ENCODE results near the gene NTMT2.

The NTMT2 gene

DNA sequence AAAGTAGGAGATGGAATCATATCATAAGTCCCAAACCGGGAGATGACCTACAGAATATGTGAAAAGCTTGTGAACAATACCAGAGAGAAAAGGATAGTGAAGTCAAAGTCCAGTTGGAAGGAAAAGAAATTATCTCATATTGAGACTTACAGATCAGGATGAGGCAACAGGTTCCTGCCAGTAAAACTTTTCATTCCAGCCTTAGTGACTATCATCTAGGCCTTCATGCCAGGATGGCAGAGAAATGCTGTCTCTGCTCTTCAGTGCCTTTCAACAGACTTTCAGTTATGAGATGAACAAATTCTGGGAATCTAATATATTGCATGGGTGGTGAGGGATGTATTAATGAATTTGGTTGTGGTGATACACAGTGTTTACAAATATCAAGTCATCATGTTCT, 52.3 kb downstream of the NTMT2 start:
- TF ChIP-seq, protein P1, sequence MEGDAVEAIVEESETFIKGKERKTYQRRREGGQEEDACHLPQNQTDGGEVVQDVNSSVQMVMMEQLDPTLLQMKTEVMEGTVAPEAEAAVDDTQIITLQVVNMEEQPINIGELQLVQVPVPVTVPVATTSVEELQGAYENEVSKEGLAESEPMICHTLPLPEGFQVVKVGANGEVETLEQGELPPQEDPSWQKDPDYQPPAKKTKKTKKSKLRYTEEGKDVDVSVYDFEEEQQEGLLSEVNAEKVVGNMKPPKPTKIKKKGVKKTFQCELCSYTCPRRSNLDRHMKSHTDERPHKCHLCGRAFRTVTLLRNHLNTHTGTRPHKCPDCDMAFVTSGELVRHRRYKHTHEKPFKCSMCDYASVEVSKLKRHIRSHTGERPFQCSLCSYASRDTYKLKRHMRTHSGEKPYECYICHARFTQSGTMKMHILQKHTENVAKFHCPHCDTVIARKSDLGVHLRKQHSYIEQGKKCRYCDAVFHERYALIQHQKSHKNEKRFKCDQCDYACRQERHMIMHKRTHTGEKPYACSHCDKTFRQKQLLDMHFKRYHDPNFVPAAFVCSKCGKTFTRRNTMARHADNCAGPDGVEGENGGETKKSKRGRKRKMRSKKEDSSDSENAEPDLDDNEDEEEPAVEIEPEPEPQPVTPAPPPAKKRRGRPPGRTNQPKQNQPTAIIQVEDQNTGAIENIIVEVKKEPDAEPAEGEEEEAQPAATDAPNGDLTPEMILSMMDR (conservative IDR thresholded peaks at IDR 0.05; ENCODE audit: low read depth) = no peak
- CTCF ChIA-PET = interaction anchor here (0.6 kb wide), 1 partner anchor 39 kb away, joined by 4 read pairs; no protein-coding TSS in a partner anchor
- DNase-seq (ENCODE audit: low spot score) = no peak
- POLR2A ChIA-PET (ENCODE audit: low non-redundant PET) = no interaction called here
- H3K27ac ChIP-seq = no peak overlapping the region

DNA sequence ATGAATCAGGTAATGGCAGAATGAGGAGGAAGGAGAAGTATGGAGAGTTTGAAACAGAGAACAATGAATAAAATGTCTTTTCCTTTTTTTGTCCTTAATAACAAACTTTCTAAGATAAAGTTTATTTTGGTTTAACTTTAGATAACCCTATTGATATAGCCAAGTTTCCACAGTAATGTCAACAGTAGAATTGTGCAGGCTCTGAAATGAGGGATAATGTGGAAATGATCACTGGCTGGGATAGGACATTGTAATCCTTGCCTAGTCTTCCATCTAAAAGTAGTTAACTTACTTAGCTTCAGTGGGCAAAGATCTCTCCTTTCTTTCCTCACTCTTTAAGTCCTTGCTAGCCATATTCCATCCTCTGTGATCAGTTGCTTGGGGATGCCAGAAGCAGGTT, 52.8 kb downstream of the NTMT2 start:
- H3K27ac ChIP-seq = no peak overlapping the region
- TF ChIP-seq, protein P1 (conservative IDR thresholded peaks at IDR 0.05; ENCODE audit: low read depth) = no peak
- DNase-seq (ENCODE audit: low spot score) = no peak
- CTCF ChIA-PET = no interaction called here
- POLR2A ChIA-PET (ENCODE audit: low non-redundant PET) = no interaction called here

DNA sequence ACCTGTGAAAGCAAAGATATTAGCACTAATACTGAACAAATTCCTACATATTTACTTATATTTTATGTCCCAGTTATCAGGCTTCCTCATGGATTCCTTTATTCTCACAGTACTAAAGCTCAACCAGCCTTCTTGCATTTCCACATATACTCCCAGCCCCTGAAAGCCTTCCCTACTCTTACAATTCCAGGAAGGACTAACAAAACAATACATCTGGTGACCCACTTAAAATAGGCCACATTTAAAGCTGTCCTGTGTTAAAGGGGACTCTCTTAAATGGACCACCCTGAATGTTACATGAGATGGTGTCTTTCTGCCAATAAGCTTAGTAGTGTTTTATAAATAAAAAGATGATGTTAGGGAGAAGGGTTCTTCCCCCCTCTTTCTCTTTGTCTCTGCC, 54.4 kb downstream of the NTMT2 start:
- ChIA-PET POLR2A (ENCODE audit: low non-redundant PET) (no interaction called here), CTCF (no interaction called here)
- no peak for DNase-seq (ENCODE audit: low spot score)
- no peak overlapping the region for H3K27ac ChIP-seq
- TF ChIP-seq, protein P1 (conservative IDR thresholded peaks at IDR 0.05; ENCODE audit: low read depth) = no peak

DNA sequence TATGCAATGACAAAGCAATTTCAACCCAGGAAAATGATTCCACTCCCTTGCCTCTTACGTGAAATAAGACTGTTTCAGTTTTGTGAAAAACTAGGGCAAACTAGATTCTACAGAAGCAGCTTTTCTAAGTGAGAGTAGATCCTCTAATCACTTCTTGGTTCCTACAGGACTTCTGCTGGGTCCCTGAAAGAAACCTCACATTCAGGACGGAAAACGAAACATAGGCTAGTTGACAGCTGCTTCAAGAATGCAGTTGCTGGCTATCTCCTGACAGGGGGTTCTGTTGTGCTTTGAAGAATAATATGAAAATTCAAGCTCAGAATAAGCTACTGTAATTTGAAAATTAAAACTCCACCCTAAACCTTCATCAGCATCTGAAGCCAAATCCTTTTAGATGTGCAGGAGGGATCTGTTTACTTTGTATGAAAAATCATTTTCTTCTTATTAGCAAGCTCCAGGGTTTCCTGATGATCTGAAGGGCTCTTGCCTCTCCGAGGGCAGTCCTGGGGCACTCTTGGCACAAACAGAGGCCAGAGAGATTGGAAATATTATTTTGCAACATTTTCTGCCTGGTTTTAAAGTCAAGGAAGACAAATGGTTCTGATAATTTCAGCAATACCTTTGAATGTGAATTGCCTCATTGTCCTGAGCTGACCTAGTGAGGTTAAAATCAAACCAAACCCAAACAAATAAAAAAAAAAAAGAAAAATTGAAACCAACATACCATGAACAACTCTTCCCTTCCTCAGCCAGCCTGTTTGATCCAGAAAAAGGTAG, 55.0 kb downstream of the NTMT2 start:
- POLR2A ChIA-PET (ENCODE audit: low non-redundant PET) = no interaction called here
- CTCF ChIA-PET = interaction anchor here (0.6 kb wide), 1 partner anchor 457 kb away, joined by 5 read pairs; no protein-coding TSS in a partner anchor
- no peak for DNase-seq (ENCODE audit: low spot score)
- no peak overlapping the region for H3K27ac ChIP-seq
- TF ChIP-seq, protein P1 (conservative IDR thresholded peaks at IDR 0.05; ENCODE audit: low read depth) = no peak

DNA sequence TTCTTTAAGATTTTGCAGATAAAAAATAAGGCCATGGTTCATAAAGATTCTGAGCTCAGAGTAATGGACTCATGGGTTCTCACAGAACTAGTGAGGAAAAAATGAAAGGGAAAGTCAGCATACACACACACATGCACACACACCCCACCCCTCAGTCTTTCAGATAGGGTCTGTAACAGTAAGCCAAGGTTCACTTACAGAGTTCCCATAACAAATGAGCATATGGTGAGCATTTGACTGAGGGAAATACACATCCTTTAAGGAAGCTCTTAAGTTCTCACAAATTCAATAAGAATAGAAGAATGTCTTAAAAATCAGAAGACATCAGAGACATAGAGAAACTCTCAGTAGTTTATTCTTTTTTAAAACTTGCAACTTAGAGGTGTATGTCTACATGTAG, 57.9 kb downstream of the NTMT2 start:
- no peak for DNase-seq (ENCODE audit: low spot score)
- ChIA-PET POLR2A (ENCODE audit: low non-redundant PET) (no interaction called here), CTCF (interaction anchor here (0.6 kb wide), 1 partner anchor 1277 kb away, joined by 5 read pairs; no protein-coding TSS in a partner anchor)
- TF ChIP-seq, protein P1 (conservative IDR thresholded peaks at IDR 0.05; ENCODE audit: low read depth) = no peak
- no peak overlapping the region for H3K27ac ChIP-seq

DNA sequence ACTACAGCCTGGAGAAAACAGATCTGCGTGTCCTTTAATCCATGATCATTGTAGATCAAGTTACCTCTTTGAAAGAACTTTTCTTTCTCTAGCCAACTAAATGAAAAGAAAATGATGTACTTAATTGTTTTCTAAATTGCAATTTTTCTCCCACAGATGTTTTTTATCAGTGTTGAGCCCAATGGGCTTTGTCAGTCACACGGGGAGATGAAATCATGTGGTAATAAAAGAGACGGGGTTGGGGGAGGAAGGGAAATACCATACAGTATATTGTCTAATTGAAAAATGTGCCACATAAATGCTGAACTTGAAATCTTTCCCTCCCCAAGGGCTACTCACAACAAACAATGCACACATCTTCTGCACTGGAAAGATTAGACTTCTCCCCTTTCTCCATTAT, 58.4 kb downstream of the NTMT2 start:
- ChIA-PET CTCF (interaction anchor here (0.6 kb wide), 1 partner anchor 1277 kb away, joined by 5 read pairs; no protein-coding TSS in a partner anchor), POLR2A (ENCODE audit: low non-redundant PET) (no interaction called here)
- TF ChIP-seq, protein P1 (conservative IDR thresholded peaks at IDR 0.05; ENCODE audit: low read depth) = no peak
- no peak for DNase-seq (ENCODE audit: low spot score)
- no peak overlapping the region for H3K27ac ChIP-seq

Data from RWPE1 (cell line).